Left forelimb (tissue), 1 donor: ENCODE results near the gene CTSO.

Experiments used
- DNase-seq: peaks from one replicate; pipeline ENCODE4 v3.0.0-alpha.2; 2018; ENCODE audit warnings: low spot score

CTSO gene, protein sequence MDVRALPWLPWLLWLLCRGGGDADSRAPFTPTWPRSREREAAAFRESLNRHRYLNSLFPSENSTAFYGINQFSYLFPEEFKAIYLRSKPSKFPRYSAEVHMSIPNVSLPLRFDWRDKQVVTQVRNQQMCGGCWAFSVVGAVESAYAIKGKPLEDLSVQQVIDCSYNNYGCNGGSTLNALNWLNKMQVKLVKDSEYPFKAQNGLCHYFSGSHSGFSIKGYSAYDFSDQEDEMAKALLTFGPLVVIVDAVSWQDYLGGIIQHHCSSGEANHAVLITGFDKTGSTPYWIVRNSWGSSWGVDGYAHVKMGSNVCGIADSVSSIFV

DNA sequence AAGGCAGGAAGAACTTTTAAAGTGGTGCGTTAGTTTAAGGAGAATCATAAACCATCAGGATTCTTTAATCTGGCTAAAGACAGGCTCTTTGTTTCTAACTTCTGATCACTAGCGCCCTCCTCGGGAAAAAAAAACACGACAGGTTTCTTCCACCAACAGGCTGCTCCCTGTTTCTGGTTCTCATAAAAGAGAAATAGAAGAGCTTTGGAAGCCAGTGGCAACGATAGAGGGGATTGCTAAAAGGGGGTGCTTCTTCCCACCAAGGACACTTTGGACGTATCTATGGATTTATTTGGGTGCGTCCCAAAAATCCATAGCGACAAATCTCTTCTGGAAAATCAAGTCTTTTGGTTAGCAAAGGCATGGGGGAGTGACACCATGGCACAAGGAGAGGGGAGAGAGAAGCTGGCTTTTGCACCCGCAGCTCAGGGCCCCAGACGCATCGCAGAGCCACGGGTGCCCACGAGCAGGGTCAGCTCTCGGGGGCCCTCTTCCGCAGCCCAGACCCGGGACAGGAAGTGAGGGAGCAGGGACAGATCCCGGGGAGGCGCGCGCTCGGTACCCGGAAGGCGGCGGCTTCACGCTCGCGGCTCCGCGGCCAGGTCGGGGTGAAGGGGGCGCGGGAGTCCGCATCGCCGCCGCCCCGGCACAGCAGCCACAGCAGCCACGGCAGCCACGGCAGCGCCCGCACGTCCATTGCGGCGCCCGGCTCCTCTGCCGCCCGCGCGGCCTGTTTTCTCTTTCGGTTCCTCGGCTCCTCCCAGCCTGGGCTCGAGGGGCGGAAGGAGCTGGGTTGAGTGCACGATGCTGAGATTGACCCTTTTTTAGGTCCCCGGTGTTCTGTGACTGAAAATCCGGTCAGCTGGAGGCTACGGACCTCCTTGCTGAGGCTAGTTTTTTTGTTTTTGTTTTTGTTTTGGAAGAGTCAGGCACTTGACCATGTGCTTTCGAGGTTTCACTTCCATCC, at the start of gene CTSO:
Gene CTSO, minus strand, starts transcription at position 716 of the 967 bp plus-strand sequence. Its CDS starts 19 bp downstream, at position 697.
- DNase-seq, result peak; percentile 90

DNA sequence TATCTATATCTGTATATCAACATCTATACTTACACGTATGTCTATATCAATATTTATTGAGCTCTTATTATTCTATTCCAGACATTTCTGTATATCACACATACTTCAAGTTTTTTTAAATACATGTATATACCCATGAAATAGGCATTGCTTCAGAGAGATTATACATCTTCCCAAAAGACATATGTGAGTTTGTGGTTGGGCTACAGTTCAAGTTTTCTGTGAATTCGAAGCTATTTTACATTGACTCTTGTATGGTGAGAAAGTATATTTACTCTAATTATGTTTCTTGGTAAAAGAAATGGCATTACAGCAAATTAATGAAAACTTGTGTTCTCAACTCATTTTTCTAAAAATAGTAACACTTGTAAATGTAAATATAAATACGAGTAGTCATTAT, 46.8 kb upstream of the CTSO start:
- no peak for DNase-seq

DNA sequence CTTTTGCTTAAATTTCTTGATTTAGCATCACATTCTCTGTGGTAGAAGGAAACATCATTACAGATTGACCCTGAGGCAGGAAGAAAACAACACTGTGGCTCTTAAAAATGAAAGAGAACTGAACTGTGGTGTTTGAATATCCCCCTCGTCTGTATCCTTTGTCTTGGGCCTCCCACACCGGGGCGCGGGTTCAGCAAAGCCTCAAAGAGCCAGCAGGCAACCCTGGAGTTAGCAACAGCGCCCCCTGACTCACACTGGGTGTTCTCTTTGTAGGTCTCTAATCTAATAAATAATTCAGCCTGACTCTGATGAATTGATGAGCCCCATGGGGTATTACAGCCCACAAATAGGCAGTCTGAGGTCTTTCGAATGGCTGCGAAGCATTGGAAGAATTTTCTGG, 46.1 kb upstream of the CTSO start:
- no peak for DNase-seq

DNA sequence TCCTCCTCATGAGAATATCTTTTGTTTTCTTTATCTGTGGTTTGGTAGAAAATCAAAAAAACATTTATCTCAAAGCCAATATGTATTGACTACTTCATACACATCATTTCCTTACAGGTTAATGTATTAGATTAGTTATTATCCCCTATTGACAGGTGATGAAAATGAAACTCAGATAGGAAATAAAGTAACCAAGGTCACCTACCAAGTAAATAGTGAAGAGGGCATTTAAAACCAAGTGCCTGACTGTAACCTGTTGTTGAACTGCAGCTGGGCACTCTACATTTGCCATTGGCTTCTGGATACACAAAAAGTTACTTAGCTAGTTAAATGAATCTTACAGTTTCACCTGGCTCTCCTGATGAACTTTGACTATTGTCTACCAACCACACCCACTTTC, 41.4 kb upstream of the CTSO start:
- DNase-seq, result no peak

DNA sequence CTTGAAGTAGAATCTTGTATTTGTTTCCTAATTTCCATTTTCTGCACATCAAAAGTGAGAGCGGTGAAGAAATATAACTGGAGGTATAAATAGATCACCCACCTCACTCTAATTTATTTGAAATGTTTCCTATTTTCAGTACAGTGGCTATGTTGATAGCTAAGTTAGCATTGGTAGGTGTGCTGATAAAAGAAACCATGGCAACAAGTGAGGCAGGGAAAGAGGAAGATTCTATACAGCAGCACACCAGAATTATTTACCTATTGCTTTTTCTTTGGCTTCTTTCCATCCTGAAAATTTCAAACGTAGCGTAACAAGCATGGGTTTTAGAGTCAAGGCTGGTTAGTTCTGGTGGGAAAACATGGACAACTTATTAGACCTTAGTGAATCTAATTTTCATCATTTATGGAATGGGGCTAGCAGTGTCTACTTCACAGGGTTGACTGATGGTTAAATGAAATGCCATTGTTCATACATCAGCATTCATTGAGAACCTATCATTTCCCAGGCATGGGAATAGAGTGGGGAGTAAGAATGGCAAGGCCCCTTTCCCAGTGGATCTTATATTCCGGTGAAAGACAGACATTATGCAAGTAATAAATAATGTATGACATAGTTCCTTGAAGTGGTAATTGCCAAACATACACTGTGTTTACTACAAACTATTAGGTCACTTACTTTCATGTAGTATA, 30.6 kb upstream of the CTSO start:
- no peak for DNase-seq

DNA sequence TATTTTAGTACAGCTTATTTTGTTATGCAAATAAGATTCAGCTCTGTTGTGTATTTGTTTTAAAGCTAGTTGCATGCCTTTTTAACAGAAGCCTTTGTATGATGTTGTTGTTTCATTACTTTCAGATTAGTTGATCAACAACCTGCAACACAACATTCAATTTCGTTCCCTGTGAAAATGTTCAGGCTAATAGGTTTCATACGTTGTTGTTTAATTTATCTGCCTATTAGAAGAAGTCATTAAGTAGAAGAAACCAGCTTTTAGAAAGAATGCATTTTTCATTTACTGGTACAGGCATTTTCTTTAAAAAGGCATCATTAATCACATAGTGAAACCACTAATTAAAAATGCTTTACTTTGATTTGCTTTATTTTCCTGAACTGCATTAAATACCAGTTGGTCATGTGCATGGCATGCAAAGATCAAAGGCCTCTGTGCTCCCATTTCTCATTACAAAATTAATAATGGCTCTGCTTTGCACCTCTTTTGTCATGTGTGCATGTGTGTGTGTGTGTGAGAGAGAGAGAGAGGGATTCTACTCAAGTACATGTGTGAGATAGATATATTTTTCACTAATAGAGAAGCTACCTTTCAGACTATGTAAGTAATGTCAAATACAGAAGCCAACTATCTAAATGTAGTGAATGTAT, 29.2 kb upstream of the CTSO start:
- no peak for DNase-seq

DNA sequence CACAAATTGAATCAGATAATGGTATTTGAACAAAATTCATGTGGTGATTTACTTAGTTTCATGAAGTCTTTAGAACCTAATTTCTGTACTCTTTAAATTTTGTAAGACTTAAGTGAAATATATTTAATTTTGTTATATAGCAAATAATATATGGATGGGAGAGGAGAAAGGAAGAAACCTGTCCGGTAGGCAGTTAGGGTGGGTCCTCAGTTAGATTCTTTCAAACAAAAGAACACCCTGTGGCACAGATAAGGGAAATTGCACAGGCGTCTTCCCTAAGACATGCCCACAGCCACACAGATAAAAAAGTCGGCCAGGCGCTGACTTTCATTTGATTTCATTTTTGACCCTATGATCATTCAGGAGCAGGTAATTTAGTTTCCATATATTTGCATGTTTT, 25.1 kb upstream of the CTSO start:
- no peak for DNase-seq

DNA sequence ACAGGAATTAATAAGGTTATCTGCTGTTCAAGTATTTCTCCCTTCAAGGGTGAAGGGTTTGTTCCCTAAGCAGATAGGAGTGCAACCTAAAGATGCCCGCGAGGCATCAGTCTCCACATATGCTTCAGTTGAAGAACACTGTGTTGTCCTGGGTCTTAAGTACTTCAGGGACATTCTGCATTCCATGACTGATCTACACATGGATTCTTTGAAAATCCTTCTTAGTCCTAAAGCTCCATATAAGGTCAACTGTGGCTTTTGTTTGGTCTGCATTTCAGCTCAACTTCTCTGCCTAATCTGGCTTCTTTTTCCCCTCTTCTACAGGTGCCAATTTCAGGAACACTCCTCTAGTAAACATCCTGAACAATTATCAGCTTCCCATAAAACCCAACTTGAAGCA, 21.8 kb upstream of the CTSO start:
- no peak for DNase-seq

DNA sequence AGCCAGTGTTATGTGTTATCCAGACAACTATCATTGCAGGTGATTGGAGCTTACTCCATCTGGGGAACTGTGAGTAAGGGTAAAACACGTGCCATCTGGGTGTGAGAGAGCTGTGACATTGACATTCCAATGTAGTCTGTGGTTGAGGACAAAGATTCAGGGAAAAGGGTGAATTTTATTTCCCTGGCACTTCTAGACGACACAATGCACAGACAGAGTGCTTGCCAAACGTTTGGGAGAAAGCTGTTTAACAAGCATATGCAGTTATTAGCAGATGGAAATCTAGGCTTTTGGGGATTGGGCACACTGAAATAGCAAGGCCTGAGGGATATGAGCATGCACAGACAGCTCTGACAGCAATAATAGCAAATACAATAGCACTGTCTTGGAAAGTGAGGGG, 21.3 kb upstream of the CTSO start:
- DNase-seq, result no peak

DNA sequence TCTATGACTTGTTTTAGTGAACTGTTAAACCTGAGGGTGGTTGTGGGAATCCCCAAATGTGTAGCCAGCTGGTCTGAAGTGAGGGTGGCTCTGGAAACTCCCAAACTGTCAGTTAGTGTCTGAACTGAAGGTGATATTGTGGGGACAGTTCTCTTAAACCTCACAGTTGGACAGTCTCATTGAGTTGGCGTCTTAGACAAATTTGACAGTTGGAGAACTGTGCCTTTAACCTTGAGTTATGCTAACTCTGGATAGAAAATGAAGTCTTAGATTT, 20.7 kb upstream of the CTSO start:
- no peak for DNase-seq

DNA sequence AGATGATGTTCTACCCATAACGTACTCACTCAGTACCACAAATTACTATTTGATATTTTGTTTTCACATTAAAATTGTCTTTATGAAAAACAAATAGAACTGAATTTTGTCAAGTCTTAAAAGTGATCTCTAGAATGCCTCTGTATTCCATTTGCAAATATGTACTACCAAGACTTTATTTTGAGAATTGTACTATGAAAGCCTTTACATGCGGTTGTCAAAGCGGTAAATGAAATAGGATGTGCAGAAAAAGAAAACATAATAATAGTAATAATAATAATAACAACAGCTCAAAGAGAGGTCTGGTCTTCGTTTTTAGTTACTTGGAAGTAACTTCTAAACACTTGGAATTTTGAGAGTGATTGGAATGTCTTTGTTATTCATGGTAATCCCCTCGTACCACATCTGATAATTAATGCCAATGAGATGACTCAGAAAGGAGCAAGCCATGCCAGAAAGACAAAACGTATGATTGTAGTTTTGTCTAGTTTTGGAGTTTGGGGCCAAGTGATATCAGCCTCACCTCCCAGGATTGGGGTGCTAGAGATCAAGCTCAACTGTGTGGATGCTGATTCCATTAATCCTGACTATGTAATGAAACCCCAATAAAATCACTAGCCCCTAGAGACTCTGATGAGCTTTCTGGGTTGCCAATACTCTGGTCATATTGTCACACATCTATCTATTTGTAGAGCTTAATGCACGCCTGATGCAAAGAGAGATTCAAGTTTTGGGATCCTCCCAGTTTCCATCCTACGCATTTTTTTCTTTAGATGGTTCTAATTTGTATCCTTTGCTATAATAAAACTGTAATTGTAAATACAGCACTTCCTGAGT, 20.2 kb upstream of the CTSO start:
- DNase-seq, result no peak

DNA sequence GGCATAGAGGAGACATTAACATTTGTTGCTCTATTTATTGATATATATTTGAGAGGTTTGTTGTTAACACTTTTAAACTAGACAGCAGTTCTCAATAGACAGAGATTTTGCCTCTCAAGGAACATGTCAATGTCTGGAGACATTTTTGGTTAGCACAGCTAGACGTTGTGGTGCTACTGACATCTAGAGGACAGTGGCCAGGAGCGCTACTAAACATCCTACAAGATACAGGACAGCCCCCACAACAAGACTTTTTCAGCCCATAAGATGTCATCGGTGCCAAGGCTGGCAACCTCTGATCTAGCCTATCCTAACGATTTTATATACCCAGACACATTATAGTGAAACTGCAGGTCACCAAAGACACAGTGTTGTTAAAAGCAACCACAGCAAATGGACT, 18.4 kb upstream of the CTSO start:
- DNase-seq, result no peak

DNA sequence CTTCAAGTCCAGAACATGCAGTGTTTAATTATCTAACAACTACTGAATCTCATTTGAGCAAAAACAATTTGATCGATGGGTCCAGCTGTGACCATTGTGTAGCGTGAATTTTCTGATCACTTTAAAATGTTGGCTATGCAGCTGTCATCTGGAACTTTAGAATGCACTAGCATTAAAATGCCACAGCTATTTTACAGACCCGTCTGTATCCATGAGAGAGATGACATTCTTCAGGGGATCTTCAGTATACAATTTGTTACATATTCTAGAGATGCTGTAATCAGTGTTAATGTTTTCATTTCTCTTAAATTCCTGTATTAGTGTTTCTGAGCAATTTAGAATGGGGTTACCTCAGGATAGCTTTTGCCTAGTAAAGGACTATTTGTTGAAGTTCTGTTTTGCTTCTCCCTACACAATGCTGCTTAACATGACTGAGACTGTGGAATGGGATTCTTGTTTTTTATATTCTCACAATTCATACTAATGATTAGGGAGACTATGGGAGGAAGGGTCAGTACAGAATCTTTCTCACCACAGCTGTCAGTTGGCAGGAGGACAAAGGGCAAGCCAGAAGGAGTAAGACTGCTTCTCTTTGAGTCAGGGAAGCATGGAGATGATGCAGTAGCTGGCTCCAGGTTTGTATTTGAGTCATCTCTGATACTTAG, 13.2 kb upstream of the CTSO start:
- no peak for DNase-seq

DNA sequence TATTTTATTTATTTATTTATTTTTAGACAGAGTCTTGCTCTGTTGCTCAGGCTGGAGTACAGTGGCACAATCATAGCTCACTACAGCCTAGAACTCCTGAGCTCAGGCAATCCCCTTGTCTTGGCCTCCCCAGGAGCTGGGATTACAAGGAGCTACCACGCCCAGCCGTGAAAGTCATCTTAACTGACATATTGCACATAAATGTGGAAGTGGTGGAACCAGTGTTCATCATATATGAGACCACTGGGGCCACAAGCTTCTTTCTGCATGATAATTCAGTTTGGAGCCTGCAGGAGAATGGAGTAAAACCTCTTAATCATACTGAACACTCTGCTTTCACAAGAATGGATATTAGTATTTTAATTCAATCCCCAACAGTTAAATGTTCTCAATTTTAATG, 12.5 kb upstream of the CTSO start:
- DNase-seq, result no peak

DNA sequence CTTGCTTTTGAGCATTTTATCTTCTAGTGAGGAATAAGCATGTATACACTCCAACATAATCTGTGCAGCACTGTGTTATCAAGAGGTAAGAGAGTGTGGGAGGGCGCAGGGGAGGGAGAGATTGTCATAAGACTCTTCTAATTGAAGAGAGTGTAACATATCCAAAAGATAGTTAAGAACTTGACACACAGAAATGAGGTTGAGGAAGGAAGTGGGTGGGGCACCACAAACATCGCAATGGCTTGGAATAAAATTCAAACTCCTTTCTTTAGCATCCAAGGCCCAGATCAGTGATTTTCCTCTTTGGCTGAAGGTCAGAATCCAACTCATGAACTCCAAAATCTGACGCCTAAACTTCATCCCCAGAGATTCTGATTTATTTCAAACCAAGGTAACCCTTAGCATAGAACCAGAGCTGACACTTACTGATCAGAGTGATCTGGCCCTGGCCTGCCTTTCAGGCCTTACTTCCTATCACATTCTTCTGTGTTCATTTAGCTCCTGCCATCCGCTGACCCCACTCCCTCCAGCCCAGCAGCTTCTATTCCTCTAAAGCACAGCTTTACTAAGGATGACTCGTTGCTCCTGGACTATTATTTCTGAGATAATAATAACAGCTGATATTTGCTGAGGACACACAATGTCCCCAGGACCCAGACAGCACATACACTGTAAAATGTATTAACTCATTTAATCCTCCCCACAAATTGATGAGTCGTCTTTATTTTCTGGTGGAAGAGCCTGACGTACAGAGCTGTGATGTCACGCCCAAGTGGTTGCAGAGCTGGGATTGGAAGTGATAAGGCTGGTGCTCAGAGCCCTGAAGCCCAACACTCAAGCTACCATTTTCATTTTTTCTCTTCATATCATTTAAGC, 10.6 kb upstream of the CTSO start:
- no peak for DNase-seq

DNA sequence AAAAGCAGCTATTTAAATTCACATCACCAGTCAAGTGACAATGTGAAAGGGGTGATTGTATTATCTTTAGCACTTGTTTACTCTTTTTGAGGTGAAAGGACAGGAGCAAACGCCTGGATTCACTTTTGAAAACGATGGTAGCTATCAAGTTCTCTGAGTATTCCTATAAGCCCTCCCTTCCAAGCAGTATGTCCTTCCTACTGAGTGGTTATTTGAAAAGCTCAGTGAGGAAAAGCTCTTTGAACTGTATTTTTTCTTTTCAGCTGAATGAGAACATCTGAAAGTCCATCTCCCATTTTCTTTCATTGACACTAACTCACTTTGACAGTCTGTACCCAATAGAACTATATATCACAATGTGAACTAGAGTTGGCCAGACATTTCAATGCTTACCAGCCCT, 9.1 kb upstream of the CTSO start:
- no peak for DNase-seq

DNA sequence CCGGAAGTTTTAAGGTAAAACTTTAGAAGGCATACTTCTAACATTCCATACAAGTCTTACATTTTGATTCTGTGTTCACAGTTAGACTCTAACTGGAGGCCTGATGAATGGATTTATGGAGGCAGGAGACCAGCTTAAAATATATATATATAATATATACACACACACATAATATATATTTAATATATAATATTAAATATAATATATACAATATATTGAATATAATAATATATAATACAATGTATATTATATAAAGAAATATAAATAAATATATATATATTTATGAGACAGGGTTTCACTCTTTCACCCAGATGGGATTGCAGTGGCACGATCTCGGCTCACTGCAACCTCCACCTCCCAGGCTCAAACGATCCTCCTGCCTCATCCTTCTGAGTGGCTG, 7.9 kb upstream of the CTSO start:
- DNase-seq, result no peak

DNA sequence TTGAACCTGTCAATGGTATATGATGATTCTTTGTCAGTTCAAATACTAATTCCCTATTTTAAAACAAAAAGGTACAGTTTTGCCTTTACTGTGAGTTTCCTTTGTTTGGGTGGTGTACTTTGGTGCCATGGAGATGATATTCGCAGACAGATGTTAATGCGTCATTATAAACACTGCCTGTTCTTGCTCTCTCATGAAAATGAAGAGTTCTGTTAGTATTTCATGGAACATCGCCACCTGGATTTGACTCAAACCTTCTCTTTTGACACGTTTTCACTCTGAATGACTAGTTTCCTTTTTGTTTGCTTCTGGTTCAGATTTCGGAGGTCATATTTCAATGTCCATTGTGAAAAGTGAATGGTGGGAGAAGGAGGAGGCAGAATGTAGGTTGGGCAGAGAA, 6.9 kb upstream of the CTSO start:
- DNase-seq, result no peak

DNA sequence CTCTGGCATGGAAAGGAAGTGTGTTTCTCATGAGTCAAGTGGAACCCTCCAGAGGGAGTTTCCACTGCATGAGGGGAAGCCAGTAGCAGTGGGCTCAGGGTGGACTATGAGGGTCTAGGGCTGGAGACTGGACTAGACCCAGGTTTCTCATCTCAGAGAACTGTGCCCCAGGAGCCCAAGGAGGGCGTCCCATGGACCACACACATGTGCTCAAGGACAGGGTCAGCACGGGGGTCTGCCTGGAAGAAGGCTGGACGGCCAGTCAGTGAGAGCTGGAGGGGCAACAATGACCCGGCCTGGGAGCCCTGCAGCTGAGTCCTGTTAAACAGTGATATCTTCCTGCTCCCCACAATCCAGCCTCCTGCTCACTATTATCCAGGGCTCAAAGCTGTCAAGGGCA, 5.8 kb upstream of the CTSO start:
- DNase-seq, result no peak

DNA sequence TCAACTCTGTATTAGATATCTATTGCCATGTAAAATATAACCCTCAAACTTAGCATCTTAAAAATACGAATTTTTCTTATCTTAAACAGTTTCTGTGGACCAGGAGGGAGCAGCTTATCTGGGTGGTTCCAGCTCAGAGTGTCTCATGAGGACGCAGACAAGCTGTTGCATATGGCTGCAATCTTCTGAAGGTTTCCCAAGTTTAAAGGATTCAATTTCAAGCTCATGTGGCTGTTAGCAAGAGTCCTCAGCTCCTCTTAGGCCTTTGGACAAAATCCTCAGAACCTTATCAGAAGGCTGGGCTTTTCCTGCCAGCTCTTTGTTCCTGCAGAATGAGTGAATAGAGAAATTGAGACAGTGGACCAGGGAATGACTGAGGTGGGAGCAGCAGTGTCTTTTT, 2.8 kb upstream of the CTSO start:
- no peak for DNase-seq
